NCI-H1694 treated with DMSO at 0.1 percent for 48 hours (cell line): ENCODE measurements around the gene DDIT3.
"Not testable (repeated sequence)": the region's sequence is repeated elsewhere in the genome, so short reads cannot be mapped to it uniquely, and the experiment has no call there.

Source experiments
- DNase-seq: peaks from one replicate; lab custom pipeline; 2025; lab: John Stamatoyannopoulos, UW

Gene DDIT3

DNA sequence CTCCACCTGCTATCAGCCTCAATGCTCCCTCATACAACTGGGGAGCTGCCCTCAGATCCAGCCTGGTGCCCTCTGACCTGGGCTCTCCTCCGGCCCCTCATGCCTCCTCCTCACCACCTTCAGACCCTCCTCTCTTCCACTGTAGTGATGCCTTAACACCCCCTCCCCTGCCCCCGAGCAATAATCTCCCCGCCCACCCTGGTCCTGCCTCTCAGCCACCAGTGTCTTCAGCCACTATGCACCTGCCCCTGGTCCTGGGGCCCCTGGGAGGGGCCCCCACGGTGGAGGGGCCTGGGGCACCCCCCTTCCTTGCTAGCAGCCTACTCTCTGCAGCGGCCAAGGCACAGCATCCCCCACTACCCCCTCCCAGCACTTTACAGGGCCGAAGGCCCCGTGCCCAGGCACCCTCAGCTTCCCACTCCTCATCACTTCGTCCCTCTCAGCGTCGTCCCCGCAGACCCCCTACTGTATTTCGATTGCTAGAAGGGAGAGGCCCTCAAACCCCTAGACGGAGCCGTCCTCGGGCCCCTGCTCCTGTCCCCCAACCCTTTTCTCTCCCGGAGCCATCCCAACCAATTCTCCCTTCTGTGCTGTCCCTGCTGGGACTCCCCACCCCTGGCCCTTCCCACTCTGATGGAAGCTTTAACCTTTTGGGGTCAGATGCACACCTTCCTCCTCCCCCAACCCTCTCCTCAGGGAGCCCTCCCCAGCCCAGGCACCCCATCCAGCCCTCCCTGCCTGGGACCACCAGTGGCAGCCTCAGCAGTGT lies 5.5 kb upstream of the DDIT3 start:
- no peak for DNase-seq

DNA sequence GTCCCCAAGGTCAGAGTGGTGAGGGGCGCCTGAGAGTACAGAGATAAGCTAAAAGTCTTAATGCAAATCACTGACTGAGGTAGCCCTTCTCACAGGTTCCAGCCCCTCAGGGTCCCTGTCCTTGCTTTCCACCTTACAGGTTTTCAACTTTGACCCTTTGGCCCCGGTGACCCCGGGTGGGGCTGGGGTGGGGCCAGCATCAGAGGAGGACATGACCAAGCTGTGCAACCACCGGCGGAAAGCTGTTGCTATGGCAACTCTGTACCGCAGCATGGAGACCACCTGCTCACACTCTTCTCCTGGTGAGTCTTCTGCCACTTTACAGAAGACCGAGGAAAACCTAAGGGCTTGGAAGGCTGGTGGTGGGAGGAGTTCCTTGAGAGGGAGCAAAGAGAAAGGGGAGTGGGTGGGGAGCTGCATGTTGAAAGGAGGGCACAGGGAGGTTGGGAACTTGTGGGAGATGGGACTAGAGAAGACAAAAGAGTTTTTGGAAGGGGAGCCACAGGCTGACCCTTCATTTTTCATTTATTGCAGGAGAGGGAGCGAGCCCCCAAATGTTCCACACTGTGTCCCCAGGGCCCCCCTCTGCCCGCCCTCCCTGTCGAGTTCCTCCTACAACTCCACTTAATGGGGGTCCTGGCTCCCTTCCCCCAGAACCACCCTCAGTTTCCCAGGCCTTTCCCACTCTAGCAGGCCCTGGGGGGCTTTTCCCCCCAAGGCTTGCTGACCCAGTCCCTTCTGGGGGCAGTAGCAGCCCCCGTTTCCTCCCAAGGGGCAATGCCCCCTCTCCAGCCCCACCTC lies 4.7 kb upstream of the DDIT3 start:
- no peak for DNase-seq

DNA sequence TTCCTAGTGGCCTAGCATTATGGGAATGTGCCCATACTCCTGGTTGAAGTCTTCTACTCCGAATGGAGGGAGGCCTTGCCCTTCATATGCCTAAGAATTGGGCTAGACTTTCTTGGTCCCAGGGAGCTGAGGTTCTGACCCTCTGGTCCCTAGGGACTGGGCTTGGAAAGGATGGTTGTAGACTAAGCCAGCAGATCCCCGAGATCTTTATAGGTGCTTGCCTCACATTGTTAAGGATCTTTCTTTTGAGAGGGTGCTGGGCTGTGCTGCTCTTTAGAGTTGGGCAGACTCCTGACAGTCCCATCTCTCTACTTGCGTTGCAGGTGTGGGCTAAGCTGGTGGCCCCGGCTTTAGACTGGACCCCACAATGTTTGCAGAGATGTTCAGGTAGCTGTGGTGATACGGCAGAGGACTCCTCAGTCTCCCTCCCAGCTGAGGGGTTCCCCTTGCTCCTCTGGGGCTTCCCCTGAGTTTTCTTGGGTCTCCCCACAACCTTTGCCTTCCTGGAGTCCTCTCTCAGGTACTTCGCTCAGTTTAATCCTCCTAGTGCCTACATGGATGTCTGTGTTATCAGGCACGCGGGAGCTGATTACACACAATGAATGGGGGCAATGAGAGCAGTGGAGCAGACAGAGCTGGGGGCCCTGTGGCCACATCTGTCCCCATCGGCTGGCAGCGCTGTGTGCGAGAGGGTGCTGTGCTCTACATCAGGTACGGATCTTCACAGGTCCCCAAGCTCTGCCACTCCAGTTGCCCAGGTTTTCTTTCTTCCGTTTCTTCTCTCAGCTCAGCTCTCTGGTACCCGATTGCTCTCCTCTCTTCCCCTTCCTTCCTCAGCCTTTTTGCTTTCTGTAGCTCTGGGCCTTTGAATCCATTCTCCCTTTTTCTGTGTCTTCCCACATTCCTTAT lies 3.6 kb upstream of the DDIT3 start:
- DNase-seq = no peak

DNA sequence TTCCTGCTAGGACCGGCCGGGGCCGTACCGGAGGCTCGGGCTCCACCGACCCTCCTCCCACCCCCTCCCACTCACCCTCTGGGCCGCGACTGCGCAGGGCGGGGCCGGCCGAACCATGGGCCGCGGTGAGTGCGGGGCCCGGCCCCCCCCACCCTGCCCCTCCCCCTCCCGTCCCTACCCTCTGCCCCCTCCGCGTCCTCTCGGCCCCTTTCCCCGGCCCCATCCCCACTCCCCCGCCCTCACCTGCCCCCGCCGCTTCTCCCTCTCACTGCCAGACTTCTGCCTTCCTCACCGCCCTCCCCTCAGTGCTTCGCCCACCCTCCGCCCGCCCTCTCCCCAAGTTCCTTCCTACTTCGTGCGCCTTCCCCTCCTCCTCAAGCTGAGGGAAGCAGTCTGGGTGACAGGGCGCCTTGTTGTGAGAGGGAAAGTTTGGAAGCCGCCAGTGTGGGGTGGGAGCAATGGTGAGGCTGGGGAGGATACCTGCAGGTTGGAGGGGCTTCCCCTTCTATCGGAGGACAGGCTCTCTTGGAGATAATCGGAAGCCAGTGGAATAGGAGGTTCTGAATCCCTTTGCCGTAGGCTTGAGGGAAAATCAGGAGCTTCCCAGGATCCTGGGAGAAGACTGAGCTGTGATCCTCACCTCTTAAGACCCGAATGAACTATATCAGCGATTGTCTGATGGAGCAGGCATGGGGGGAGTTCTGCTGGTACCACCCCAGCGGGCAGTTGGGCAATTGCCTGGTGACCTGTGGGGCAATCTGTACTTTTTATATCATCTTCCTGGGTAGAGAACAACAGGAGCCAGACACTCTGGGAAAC lies 2.8 kb upstream of the DDIT3 start:
- no peak for DNase-seq

DNA sequence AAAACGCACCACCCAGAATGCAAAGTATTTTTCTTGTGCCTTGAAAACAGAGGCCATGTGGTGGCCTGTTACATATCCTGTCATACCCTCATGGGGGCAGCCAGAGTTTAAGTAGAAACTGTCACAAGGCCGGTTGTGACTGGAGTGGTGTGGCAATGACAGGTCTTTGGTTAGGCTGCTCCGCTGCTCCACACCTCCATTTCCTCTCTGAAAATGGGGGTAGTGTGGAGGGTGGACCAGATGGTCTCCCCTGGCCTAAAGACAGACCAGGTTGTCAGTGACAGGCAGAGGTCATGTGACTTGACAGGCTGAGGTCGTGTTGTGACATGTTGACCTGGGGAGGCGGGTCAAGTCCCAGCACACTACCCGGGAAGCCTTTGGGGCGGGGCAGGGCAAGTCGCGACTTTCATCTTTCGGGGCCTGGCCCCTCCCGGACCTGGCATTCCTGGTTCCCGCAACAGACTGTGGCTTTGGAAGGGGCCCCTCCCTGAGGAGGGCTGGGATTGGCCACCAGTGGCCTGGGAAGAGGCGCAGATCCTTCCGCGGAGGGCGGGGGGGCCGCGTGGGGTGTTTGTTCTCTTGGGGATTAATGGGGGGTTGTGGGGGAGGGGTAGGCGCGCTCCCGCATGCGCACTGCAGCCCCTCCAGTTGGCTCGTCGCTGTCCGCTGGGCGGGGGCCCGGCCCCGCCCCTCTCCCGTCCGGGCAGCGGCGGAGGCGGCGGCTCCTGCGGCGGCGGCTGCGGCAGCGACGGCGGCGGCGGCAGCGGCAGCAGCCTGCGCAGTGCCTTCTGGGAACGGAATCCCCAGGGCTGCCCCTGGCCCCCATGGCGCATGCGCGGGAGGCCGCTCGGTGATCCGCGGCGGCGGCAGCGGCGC lies 1.9 kb upstream of the DDIT3 start, which contains the start of gene MBD6:
TSS of gene MBD6 (plus strand) at position 814 of the 876 bp plus-strand sequence. CDS start 1,480 bp downstream, outside the sequence.
- DNase-seq = peak; percentile 78

DNA sequence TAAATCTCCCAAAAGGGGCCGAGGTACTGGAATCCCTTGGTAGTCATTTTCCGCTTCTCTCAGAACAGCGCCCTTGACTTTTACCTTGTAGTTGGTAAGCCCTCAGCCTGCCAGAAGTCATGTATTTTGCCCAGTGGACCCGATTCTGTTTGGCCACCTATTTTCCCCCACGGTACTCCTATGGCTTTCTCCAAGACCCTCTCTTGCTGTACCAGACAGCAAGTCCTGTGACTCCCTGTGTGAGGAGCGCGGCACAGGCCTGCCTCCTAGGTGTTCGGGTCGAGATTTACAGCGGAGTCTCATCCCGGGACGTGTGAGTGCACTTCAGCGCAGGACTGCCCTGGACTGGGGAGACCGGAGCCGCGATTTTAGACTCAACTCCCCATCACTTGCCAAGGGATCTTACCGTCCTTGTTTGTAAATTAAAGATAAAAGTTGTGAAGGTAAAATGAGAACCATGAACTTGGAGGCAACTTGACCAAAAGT lies 1.3 kb upstream of the DDIT3 start:
- peak; percentile 39 for DNase-seq

DNA sequence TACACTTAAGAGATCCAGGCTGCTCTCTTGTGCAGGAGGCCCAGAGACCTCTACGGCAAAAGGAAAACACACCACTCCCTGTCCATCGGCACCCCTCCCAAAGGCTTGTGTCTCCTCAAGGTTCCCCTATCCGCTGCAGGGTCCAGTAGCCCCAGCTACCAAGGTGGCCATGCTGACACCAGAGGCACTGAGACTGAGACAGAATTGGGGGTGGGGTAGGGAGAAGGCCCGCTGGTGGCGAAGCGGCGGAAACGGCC lies 590 bp downstream of the DDIT3 start:
- no peak for DNase-seq

DNA sequence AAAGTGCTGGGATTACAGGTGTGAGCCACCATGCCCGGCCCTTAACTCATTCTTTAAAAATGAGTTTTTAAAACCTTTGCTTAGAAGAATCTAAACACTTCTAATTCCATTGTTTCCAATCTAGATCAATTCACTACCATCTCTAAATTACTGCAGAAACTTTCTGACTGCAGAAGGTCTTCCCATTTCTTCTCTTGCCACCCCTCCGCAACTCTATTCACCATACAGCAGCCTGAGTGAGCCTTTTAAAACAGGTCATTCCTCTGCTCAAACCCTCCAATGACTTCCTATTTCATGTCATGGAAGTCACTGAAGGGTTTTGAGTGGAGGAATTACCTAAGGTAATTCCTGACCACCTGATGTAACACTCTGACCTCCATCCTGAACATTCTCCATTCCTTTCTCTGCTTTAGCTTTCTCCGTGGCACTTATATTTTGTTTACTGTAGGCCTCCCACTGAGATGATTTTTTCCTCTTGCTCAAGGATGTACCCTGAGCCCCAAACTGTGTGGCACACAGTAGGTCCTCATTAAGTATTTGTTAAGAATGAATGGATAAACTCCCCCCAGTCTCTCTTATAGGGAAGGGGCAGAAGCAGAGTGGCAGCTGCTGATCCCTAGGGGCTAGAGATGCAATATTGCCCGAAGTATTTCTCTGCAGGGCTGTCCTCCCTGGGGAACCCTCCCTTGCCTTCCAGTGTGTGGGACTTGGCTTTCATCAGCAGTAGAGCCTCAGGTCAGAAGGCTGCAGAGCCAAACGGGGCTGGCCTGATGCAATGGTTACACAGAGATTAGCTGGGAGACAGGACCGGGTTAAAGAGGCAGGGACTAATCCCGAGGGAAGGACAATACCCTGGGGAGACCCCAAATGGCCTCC lies 1.2 kb downstream of the DDIT3 start:
- DNase-seq = no peak

DNA sequence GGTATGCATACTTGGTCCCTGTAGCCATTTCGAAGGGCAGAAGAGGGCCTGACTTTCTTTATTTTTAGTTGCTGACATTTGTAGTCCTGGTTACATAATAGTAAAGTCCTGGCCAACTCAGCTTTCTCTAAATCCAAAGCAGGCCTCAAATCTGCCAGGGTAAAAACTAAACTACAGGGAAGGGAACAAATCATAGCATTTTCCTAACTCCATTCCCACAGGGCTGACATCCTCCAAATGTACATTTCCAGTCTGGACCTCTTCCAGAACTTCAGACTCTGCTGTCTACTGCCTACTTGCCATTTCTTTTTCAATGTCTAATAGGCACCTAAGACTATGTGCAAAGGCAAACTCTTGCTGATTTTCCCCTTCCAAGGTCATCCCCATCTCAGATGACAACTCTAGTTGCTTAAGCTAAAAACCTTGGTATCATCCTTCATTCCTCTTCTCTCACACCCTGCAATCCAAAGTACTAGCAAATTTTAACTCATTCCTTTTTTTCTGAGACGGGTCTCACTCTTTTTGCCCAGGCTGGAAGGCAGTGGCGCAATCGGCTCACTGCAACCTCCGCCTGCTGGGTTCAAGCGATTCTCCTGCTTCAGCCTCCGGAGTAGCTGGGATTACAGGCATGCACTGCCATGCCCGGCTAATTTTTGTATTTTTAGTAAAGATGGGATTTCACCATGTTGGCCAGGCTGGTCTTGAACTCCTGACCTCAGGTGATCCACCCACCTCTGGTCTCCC lies 2.0 kb downstream of the DDIT3 start:
- no peak for DNase-seq

DNA sequence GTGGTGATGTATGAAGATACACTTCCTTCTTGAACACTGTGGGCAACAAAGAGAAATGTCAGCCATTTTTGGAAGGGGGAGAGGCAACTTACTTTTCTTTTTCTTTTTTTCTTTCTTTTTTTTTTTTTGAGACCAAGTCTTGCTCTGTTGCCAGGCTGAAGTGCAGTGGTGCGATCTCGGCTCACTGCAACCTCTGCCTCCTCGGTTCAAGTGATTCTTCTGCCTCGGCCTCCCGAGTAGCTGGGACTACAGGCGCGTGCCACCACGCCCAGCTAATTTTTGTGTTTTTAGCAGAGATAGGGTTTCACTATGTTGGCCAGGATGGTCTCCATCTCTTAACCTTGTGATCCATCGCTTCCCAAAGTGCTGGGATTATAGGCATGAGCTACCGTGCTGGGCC lies 2.6 kb downstream of the DDIT3 start:
- DNase-seq = not testable (repeated sequence)

DNA sequence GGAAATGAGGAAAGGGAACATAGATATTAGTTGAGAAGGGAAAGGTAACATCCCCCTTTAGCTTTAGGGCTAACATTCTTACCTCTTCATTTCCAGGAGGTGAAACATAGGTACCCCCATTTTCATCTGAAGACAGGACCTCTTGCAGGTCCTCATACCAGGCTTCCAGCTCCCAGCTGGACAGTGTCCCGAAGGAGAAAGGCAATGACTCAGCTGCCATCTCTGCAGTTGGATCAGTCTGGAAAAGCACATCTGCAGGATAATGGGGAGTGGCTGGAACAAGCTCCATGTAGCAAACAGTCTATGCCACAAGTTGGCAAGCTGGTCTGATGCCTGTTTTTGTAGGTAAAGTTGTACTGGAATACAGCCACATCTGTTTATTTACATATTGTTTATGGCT lies 3.1 kb downstream of the DDIT3 start:
- no peak for DNase-seq

DNA sequence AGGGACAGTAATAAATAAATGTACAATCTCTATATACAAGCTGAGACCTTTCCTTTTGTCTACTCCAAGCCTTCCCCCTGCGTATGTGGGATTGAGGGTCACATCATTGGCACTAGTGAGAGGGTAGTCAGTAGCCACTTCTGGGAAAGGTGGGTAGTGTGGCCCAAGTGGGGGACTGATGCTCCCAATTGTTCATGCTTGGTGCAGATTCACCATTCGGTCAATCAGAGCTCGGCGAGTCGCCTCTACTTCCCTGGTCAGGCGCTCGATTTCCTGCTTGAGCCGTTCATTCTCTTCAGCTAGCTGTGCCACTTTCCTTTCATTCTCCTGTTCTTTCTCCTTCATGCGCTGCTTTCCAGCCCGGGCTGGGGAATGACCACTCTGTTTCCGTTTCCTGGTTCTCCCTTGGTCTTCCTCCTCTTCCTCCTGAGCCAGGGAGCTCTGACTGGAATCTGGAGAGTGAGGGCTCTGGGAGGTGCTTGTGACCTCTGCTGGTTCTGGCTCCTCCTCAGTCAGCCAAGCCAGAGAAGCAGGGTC lies 3.6 kb downstream of the DDIT3 start:
- DNase-seq = no peak

DNA sequence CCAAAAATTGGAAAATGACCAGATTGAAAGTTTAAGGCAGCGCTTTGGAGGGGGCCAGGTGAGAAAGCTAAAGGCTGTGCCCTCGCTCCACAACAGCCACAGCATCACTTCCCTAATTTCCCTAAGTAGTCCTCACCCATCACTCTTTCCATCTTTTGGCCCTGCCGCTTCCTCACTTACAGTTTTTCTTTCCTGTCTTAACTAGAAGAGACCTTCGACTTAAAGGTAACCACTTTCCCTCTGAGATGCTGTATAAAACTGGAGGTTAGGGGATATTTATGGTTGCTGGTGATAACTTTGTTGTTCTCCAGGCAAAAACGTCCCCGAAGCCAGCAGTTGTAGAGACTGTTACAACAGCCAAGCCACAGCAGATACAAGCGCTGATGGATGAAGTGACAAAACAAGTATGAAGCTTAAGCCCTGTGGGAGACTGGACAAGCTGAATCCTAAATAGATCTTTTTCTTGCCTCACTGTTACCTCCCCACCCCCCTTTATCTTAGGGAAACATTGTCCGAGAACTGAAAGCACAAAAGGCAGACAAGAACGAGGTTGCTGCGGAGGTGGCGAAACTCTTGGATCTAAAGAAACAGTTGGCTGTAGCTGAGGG lies 4.3 kb downstream of the DDIT3 start:
- no peak for DNase-seq

DNA sequence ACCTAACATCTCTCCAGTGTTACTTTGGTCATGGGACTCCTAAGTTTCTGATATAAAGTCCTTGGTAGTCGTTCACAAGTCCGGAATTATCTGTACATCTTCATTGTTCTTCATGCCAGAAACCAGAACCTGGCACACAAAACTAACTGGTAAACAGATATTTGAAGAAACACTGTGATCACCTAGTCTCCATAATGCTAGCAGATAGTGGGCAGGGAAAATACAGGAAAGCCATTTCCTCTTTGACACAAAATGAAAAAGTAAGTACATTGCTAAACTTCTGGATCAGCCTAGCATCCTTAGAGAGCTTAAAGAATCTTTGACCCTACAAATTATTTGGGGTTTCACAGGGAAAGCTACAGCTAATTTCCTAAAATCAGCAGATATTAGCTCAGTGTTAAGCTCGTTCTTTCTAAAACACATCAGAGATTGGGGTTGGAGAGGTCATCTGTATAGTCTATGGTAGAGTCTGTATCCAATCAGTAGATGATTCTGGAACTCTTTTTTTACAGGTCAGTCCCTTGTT lies 4.8 kb downstream of the DDIT3 start:
- DNase-seq = no peak

DNA sequence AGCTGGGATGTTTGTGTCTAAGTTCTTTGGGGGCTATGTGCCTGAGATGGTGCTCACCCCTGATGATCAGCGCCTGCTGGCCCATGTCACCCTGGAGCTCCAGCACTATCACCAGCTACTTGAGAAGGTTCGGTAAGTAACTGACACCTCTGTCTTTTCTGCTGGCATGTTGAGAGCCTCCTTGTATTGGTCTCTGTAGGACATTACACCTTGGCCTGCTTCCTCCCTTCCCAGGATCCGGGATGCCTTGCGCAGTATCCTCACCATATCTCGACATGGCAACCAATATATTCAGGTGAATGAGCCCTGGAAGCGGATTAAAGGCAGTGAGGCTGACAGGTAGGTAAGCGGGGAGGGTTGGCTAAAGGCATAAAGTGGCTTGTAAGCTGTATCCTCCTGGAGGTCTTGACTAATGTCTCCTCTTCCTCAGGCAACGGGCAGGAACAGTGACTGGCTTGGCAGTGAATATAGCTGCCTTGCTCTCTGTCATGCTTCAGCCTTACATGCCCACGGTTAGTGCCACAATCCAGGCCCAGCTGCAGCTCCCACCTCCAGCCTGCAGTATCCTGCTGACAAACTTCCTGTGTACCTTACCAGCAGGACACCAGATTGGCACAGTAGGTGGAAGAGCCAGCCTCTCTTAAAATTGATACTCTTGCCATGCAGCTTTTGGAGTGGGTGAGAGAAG lies 5.5 kb downstream of the DDIT3 start:
- no peak for DNase-seq

DNA sequence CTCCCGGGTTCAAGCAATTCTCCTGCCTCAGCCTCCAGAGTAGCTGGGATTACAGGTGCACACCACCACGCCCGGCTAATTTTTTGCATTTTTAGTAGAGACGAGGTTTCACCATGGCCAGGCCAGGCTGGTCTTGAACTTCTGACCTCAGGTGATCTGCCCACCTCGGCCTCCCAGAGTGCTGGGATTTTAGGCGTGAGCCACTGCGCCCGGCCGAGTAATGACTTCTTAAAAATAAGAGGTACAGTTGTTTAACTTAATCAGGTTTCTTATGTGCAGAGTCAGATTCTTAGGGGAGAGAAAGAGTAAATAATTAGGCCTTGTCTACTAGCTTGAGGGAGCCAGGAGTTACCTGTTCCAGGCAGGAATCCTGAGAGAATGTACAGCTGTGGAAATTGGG lies 6.1 kb downstream of the DDIT3 start:
- not testable (repeated sequence) for DNase-seq

DNA sequence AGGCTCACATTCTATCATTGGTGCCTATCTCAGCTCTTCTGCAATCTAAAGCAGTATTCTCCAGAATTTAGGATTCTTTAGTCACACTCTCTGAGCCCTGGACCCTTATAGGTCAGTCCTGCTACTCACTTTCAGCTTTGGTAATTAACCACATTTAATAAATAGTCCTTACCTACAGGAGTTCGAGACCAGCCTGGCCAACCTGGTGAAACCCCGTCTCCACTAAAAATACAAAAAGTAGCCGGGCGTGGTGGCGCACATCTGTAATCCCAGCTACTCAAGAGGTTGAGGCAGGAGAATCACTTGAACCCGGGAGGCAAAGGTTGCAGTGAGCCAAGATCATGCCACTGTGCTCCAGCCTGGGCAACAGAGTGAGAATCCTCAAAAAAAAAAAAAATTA lies 6.6 kb downstream of the DDIT3 start:
- DNase-seq = not testable (repeated sequence)
